Caco-2 (cell line): Measurements from ENCODE around the gene IDUA. TPM values are rescaled to one million over a fixed set of nuclear protein-coding genes. Genes with fewer than 3 reads are reported as not detected.

Source experiments
- BruUV-seq: library from RNA; stranded (reverse); fragments of 400-500 nt; replicated peaks from 2 replicates; lab custom pipeline; 2021; lab: Mats Ljungman, UMichigan
- CTCF ChIA-PET: fragments of 300-600 bp; sonication (Branson Sonifier 250); formaldehyde crosslinking; loops from one replicate; lab custom pipeline; 2022; ENCODE audit warnings: antibody characterized with exemption; lab: Charles Lee
- POLR2A ChIA-PET: fragments of 300-600 bp; sonication (Branson Sonifier 250); formaldehyde crosslinking; loops from one replicate; lab custom pipeline; 2022; ENCODE audit warnings: antibody characterized with exemption; lab: Charles Lee
- DNase-seq, 2 experiments: peaks; one replicate each; pipeline versions ENCODE4 v3.0.0 to v3.0.0-alpha.2; 2020 to 2022
- H3K27me3 ChIP-seq: replicated peaks from 2 replicates; pipeline ENCODE4 v1.6.0; 2011; ENCODE audit warnings: low read length; ENCODE audit not compliant: control insufficient read depth, insufficient read depth
- H3K36me3 ChIP-seq: 2 replicates; pipeline ENCODE4 v1.5.1; 2011; ENCODE audit warnings: low read length; ENCODE audit not compliant: control insufficient read depth, insufficient read depth
- H3K4me1 ChIP-seq: fragments of 250-450 bp; sonication (Bioruptor Pico); 2 replicates; pipeline ENCODE4 v1.5.1; 2020; ENCODE audit warnings: mild to moderate bottlenecking
- H3K4me3 ChIP-seq: 2 replicates; pipeline ENCODE4 v1.5.1; 2011; ENCODE audit warnings: low read depth, mild to moderate bottlenecking, control low read depth, low read length
- H3K9me3 ChIP-seq: fragments of 250-450 bp; sonication (Bioruptor Pico); 2 replicates; pipeline ENCODE4 v1.5.1; 2020; ENCODE audit warnings: mild to moderate bottlenecking, moderate library complexity
- H3K27ac Mint-ChIP-seq: one replicate; pipeline ENCODE4 v1.8.0; 2022; ENCODE audit warnings: mixed read lengths; ENCODE audit not compliant: unreplicated experiment
- H3K27me3 Mint-ChIP-seq: one replicate; pipeline ENCODE4 v1.8.0; 2022; ENCODE audit warnings: mixed read lengths; ENCODE audit not compliant: insufficient read depth, unreplicated experiment
- H3K36me3 Mint-ChIP-seq: one replicate; pipeline ENCODE4 v1.8.0; 2022; ENCODE audit warnings: mild to moderate bottlenecking, mixed read lengths; ENCODE audit not compliant: insufficient read depth, unreplicated experiment
- H3K4me1 Mint-ChIP-seq: one replicate; pipeline ENCODE4 v1.8.0; 2022; ENCODE audit warnings: low read depth, mixed read lengths; ENCODE audit not compliant: unreplicated experiment
- H3K4me3 Mint-ChIP-seq: one replicate; pipeline ENCODE4 v1.8.0; 2022; ENCODE audit warnings: mild to moderate bottlenecking, moderate library complexity, mixed read lengths; ENCODE audit not compliant: unreplicated experiment
- H3K9me3 Mint-ChIP-seq: one replicate; pipeline ENCODE4 v1.8.0; 2022; ENCODE audit warnings: mixed read lengths; ENCODE audit not compliant: unreplicated experiment
- CTCF ChIP-seq, 2 experiments: fragments of 200-600 bp in 1 of 2; IDR thresholded peaks; 1 replicate in 1 of 2; 2 replicates in 1 of 2; pipeline versions ENCODE4 v1.5.1 to v1.8.0; 2011 to 2022; ENCODE audit warnings: antibody characterized with exemption in 1 of 2, control low read depth in 1 of 2, inconsistent platforms in 1 of 2, low read depth in 1 of 2, low read length in 1 of 2, mild to moderate bottlenecking in 1 of 2, moderate library complexity in 1 of 2; ENCODE audit not compliant: insufficient read depth in 1 of 2, severe bottlenecking in 1 of 2, unreplicated experiment in 1 of 2
- intact Hi-C: fragments of 100-400 bp; cut with micrococcal nuclease; formaldehyde crosslinking; loops from one replicate; pipeline ENCODE4 v1.10.0; 2022; ENCODE audit not compliant: unreplicated experiment
- total RNA-seq: library from RNA; stranded (reverse); gene quantifications from 2 replicates; pipeline ENCODE4 v1.2.3, GENCODE V29; 2022

IDUA gene
- total RNA-seq, 1 experiment from 2014 or later, result 26.9 TPM

DNA sequence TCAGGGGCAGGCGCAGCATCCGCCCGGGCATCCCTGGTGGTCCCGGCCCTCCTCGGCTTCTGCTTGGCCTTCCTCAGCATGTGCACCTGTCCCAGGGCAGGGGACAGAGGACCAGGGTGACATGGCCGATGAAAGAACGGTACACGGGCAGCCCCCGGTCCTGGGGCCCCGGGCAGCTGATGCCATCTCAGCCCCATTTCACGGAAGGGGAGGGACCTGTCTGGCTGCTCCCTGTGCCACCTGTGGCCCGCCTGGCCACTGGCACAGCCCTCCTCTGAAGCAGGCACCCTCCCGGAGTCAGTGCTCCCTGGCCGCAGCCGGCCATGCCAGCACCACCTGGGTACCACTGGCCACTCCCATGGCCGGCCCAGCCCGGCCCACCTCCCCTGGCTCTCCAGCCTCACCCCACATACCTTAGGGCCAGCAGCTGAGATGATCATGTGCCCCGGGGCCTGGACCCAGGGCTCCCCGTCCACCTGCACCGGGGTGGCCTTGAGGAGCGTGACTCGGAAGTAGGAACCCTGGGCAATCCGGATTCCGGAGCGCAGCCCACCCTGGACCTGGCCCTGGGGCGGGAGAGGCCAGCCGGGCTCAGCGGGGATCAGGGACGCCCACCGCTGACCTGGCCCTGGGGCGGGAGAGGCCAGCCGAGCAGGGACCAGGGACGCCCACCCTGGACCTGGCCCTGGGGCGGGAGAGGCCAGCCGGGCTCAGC lies 26.1 kb upstream of the IDUA start:
- H3K4me1 Mint-ChIP-seq, result no peaks in the 10 kb centered on the region
- peaks cover 32% of the 10 kb centered on the region for H3K36me3 Mint-ChIP-seq
- no peak overlapping the region for H3K4me3 Mint-ChIP-seq

DNA sequence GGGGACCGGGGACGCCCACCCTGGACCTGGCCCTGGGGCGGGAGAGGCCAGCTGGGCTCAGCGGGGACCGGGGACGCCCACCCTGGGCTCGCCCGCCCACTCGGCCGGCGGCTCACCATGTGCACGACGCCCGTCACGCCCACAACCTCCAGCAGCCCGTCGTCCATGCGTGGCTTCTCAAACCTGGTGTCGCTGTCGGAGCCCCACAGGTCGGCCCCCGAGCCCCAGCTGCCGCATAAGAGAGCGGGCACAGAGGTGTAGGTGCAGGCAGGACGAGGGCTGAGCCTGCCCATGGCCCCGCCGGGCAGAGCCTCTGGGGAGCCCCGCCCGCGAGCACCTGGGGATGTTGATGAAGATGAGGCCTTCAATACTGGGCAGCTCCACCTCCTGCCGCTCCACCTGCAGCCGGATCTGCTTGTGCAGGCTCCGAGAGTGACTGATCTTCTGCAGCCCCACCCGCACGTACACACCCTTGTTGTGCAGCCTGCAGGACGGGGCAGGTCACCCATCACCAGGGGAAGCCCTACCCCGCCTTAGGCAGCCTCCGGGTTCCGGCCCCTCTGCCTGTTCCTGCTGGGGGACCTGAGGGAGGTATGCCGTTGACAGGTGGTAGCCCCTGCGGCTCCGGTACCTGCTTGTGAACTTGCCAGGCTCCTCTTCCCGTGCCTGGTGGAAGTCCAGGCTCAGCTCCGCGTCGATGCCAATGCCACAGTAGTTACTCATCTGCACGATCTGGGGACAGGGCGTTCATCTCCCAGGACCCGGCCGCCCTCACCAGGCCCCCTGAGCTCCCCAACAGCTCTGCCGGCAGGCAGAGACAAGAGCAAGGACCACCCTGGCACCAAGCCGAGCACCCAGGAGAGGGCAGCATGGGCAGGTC lies 25.3 kb upstream of the IDUA start:
- intact Hi-C loops, result no loop called here

More for the DNA sequence above, 26.1 kb upstream of the IDUA start:
- POLR2A ChIA-PET, result no interaction called here
- no peaks in the 10 kb centered on the region for H3K4me1 ChIP-seq
- TF ChIP-seq CTCF (IDR thresholded peaks at IDR 0.05; ENCODE audit: insufficient read depth in 1 of 2, low read depth in 1 of 2, low read length in 1 of 2, severe bottlenecking in 1 of 2, unreplicated experiment in 1 of 2), result no peak
- no peaks in the 10 kb centered on the region for H3K27me3 Mint-ChIP-seq
- no peaks in the 10 kb centered on the region; the same call in 1 of the 2 replicates for H3K36me3 ChIP-seq
- CTCF ChIA-PET, result no interaction called here
- no peaks in the 10 kb centered on the region for H3K9me3 Mint-ChIP-seq
- H3K27me3 ChIP-seq, result no peaks in the 10 kb centered on the region
- no peak overlapping the region for H3K4me3 ChIP-seq
- no peak for DNase-seq
- intact Hi-C loops, result no loop called here
- no peaks in the 10 kb centered on the region for H3K9me3 ChIP-seq
- no TSS peak for BruUV-seq
- H3K27ac Mint-ChIP-seq, result no peak overlapping the region

More for the DNA sequence above, 25.3 kb upstream of the IDUA start:
- ChIA-PET POLR2A (no interaction called here), CTCF (no interaction called here)
- Mint-ChIP-seq H3K9me3 (no peaks in the 10 kb centered on the region), H3K4me3 (no peak overlapping the region), H3K36me3 (peaks cover 32% of the 10 kb centered on the region), H3K4me1 (no peaks in the 10 kb centered on the region), H3K27ac (no peak overlapping the region), H3K27me3 (no peaks in the 10 kb centered on the region)
- Histone ChIP-seq H3K27me3 (no peaks in the 10 kb centered on the region), H3K9me3 (no peaks in the 10 kb centered on the region), H3K36me3 (no peaks in the 10 kb centered on the region; the same call in 1 of the 2 replicates), H3K4me1 (no peaks in the 10 kb centered on the region), H3K4me3 (no peak overlapping the region)
- DNase-seq, result no peak
- no TSS peak for BruUV-seq
- TF ChIP-seq CTCF (IDR thresholded peaks at IDR 0.05; ENCODE audit: insufficient read depth in 1 of 2, low read depth in 1 of 2, low read length in 1 of 2, severe bottlenecking in 1 of 2, unreplicated experiment in 1 of 2), result no peak
